ENCODE results near the gene SYT1. TPM values are rescaled to one million over a fixed set of nuclear protein-coding genes. Genes with fewer than 3 reads are reported as not detected.

SYT1 gene
- total RNA-seq, 2 experiments from 2014 or later, result not detected

DNA sequence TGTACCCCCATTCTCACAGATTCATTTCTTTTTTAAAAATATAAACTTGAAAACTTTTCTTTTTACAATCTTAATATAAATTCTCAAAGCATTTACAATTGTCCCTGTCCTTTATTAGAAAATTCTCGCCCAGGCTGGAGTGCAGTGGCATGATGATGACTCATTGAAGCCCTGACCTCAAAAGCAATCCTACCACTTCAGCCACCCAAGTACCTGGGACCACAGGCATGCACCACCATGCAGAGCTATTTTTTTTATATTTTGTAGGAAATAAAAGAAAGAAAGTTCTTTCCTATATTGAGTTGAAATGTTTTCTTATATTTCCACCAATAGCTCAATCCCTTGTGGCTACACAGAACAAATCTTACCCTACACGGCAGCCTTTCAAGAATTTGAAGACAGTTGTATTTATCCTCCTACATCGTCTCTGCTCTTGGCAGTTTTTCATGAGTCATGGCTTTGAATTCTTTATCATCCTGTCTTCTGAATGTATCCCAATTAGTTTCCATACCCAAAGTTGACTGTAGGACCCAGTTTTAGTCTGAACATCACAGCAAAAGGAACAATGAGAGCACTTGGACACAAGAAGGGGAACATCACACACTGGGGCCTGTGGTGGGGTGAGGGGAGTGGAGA lies 52.4 kb downstream of the SYT1 start:
- no peaks in the 10 kb centered on the region for H3K9me3 ChIP-seq (ENCODE audit: control insufficient read depth in 1 of 2, insufficient read depth in 1 of 2, low read length in 2 of 2)
- H3K27ac ChIP-seq (ENCODE audit: low read depth in 1 of 2, low read length in 2 of 2), result no peak overlapping the region
- Mint-ChIP-seq H3K36me3 (ENCODE audit: low read depth) (no peaks in the 10 kb centered on the region), H3K4me1 (ENCODE audit: low read depth) (no peaks in the 10 kb centered on the region), H3K27me3 (no peaks in the 10 kb centered on the region), H3K9me3 (peaks cover 3% of the 10 kb centered on the region), H3K27ac (no peak overlapping the region), H3K4me3 (no peak overlapping the region)
- no peaks in the 10 kb centered on the region for H3K27me3 ChIP-seq (ENCODE audit: control insufficient read depth in 1 of 2, insufficient read depth in 2 of 2, low read length in 2 of 2)
- H3K36me3 ChIP-seq (ENCODE audit: insufficient read depth, low read length), result no peaks in the 10 kb centered on the region
- TF ChIP-seq, protein P1, sequence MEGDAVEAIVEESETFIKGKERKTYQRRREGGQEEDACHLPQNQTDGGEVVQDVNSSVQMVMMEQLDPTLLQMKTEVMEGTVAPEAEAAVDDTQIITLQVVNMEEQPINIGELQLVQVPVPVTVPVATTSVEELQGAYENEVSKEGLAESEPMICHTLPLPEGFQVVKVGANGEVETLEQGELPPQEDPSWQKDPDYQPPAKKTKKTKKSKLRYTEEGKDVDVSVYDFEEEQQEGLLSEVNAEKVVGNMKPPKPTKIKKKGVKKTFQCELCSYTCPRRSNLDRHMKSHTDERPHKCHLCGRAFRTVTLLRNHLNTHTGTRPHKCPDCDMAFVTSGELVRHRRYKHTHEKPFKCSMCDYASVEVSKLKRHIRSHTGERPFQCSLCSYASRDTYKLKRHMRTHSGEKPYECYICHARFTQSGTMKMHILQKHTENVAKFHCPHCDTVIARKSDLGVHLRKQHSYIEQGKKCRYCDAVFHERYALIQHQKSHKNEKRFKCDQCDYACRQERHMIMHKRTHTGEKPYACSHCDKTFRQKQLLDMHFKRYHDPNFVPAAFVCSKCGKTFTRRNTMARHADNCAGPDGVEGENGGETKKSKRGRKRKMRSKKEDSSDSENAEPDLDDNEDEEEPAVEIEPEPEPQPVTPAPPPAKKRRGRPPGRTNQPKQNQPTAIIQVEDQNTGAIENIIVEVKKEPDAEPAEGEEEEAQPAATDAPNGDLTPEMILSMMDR (IDR thresholded peaks at IDR 0.05), result no peak
- intact Hi-C loops (cut with DNase I, micrococcal nuclease), result no loop called here
- ATAC-seq (ENCODE audit: poor library complexity) (no peak), DNase-seq (no peak)
- CTCF ChIA-PET, result no interaction called here
- H3K4me3 ChIP-seq (ENCODE audit: low read length), result no peak overlapping the region
- POLR2A ChIA-PET, result no interaction called here
- H3K4me1 ChIP-seq (ENCODE audit: insufficient read depth, low read length), result no peaks in the 10 kb centered on the region

DNA sequence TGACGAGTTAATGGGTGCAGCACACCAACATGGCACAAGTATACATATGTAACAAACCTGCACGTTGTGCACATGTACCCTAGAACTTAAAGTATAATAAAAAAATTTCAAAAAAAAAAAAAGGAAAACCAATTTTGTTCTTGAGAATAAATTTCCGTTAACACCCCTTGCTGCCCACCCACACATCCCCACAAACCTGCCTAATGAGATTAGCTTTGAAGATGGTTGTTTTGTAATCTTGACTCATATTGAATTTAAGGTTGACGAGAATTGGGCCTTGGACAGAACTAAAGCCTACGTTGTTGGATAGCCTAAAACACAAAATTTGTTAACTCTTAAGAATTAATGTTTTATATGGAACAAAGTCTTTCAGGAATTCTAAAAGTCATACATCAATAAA lies 52.9 kb downstream of the SYT1 start:
- peaks cover 3% of the 10 kb centered on the region for H3K9me3 Mint-ChIP-seq
- TF ChIP-seq, protein P1 (IDR thresholded peaks at IDR 0.05), result no peak
- H3K27ac Mint-ChIP-seq, result no peak overlapping the region
- Histone ChIP-seq H3K27me3 (ENCODE audit: control insufficient read depth in 1 of 2, insufficient read depth in 2 of 2, low read length in 2 of 2) (no peaks in the 10 kb centered on the region), H3K27ac (ENCODE audit: low read depth in 1 of 2, low read length in 2 of 2) (no peak overlapping the region), H3K4me3 (ENCODE audit: low read length) (no peak overlapping the region), H3K36me3 (ENCODE audit: insufficient read depth, low read length) (no peaks in the 10 kb centered on the region), H3K4me1 (ENCODE audit: insufficient read depth, low read length) (no peaks in the 10 kb centered on the region), H3K9me3 (ENCODE audit: control insufficient read depth in 1 of 2, insufficient read depth in 1 of 2, low read length in 2 of 2) (no peaks in the 10 kb centered on the region)
- H3K4me3 Mint-ChIP-seq, result no peak overlapping the region
- H3K4me1 Mint-ChIP-seq (ENCODE audit: low read depth), result no peaks in the 10 kb centered on the region
- CTCF ChIA-PET, result no interaction called here
- DNase-seq (no peak), ATAC-seq (ENCODE audit: poor library complexity) (no peak)
- POLR2A ChIA-PET, result no interaction called here
- H3K27me3 Mint-ChIP-seq, result no peaks in the 10 kb centered on the region
- no peaks in the 10 kb centered on the region for H3K36me3 Mint-ChIP-seq (ENCODE audit: low read depth)
- intact Hi-C loops (cut with DNase I, micrococcal nuclease), result no loop called here

DNA sequence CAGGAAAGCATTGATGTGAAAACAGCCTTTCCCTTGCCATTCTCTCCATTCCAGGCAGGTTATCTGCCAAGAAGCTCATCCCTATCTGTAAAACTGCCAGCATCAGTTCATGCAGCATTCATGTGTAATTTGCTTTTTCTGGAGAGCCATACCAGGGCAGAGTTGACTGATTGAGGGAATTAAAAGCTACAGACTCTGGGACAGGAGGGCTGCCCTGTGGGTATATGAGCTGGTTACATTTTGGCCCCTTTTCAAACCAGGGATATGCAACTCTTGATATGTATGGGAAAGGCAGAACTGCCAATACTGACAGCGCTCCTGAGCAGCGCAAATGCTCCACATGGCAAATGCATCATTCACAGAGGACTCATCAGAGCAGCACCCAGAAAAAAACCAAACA lies 53.7 kb downstream of the SYT1 start:
- ATAC-seq (ENCODE audit: poor library complexity) (no peak), DNase-seq (no peak)
- Histone ChIP-seq H3K4me3 (ENCODE audit: low read length) (no peak overlapping the region), H3K27me3 (ENCODE audit: control insufficient read depth in 1 of 2, insufficient read depth in 2 of 2, low read length in 2 of 2) (no peaks in the 10 kb centered on the region), H3K4me1 (ENCODE audit: insufficient read depth, low read length) (no peaks in the 10 kb centered on the region), H3K9me3 (ENCODE audit: control insufficient read depth in 1 of 2, insufficient read depth in 1 of 2, low read length in 2 of 2) (no peaks in the 10 kb centered on the region), H3K27ac (ENCODE audit: low read depth in 1 of 2, low read length in 2 of 2) (no peak overlapping the region), H3K36me3 (ENCODE audit: insufficient read depth, low read length) (no peaks in the 10 kb centered on the region)
- TF ChIP-seq, protein P1 (IDR thresholded peaks at IDR 0.05), result no peak
- Mint-ChIP-seq H3K9me3 (peaks cover 3% of the 10 kb centered on the region), H3K4me1 (ENCODE audit: low read depth) (no peaks in the 10 kb centered on the region), H3K4me3 (no peak overlapping the region), H3K27ac (no peak overlapping the region), H3K27me3 (no peaks in the 10 kb centered on the region), H3K36me3 (ENCODE audit: low read depth) (no peaks in the 10 kb centered on the region)
- ChIA-PET CTCF (no interaction called here), POLR2A (no interaction called here)
- intact Hi-C loops (cut with DNase I, micrococcal nuclease), result no loop called here
